B cell (primary cell): ENCODE results near the gene NTN1. TPM values are rescaled to one million over a fixed set of nuclear protein-coding genes. Genes with fewer than 3 reads are reported as not detected.

Experiments used
- ATAC-seq: fragments of 200-7000 bp; cut with Tn5 transposase; one replicate; pipeline ENCODE4 v1.10.0; 2021; ENCODE audit warnings: low read depth, mild to moderate bottlenecking, moderate number of reproducible peaks, moderate library complexity
- CTCF ChIA-PET: fragments of 350-600 bp; sonication (Branson Sonifier 250); formaldehyde crosslinking; loops from one replicate; lab custom pipeline; 2021; ENCODE audit warnings: antibody characterized with exemption, inconsistent platforms; lab: Charles Lee
- POLR2A ChIA-PET: fragments of 350-600 bp; sonication (Branson Sonifier 250); formaldehyde crosslinking; loops from one replicate; lab custom pipeline; 2021; ENCODE audit warnings: antibody characterized with exemption; lab: Charles Lee
- DNase-seq: peaks from one replicate; pipeline ENCODE4 v3.0.0; 2013
- H2AFZ ChIP-seq: 2 replicates; pipeline ENCODE4 v1.6.1; 2012; ENCODE audit warnings: mild to moderate bottlenecking, low read depth, low read length; ENCODE audit not compliant: insufficient read depth, poor library complexity, severe bottlenecking
- H3K27ac ChIP-seq, 2 donors: 1 replicate in 1 of 2; 2 replicates in 1 of 2; pipeline ENCODE4 v1.5.1; 2012 to 2013; ENCODE audit warnings: low read length in 2 of 2, mild to moderate bottlenecking in 2 of 2, moderate library complexity in 1 of 2
- H3K27me3 ChIP-seq, 4 experiments: fragments of 200-600 bp in 1 of 4; sonication (generic) in 1 of 4; replicated peaks in 1 of 4; 1 replicate in 2 of 4; 2 replicates in 2 of 4; pipeline versions ENCODE4 v1.6.1 to v1.7.0; 2013 to 2016; ENCODE audit warnings: low read length in 3 of 4, mild to moderate bottlenecking in 2 of 4, mixed read lengths in 1 of 4, moderate library complexity in 1 of 4; ENCODE audit not compliant: insufficient read depth in 4 of 4, control insufficient read depth in 3 of 4; ENCODE audit errors: control extremely low read depth in 1 of 4
- H3K36me3 ChIP-seq, 2 experiments: replicated peaks in 1 of 2; 1 replicate in 1 of 2; 2 replicates in 1 of 2; pipeline versions ENCODE4 v1.6.1 to v1.7.1; 2013; ENCODE audit warnings: low read length in 1 of 2; ENCODE audit not compliant: insufficient read depth in 2 of 2, control insufficient read depth in 1 of 2; ENCODE audit errors: control extremely low read depth in 1 of 2, extremely low read depth in 1 of 2
- H3K4me1 ChIP-seq, 2 donors: fragments of 200-600 bp in 1 of 2; sonication (generic) in 1 of 2; 1 replicate in 1 of 2; 2 replicates in 1 of 2; pipeline versions ENCODE4 v1.5.1 to v1.6.1; 2013 to 2017; ENCODE audit warnings: low read length in 2 of 2; ENCODE audit not compliant: control insufficient read depth in 2 of 2, insufficient read depth in 2 of 2
- H3K4me2 ChIP-seq: replicated peaks from 2 replicates; pipeline ENCODE3; 2012; ENCODE audit warnings: mild to moderate bottlenecking, low read depth, low read length; ENCODE audit not compliant: poor library complexity, severe bottlenecking
- H3K4me3 ChIP-seq, 5 experiments: fragments of 200-600 bp in 1 of 5; sonication (generic) in 1 of 5; 1 replicate in 3 of 5; 2 replicates in 2 of 5; pipeline versions ENCODE4 v1.5.1 to v1.7.0; 2011 to 2016; ENCODE audit warnings: low read length in 4 of 5, mild to moderate bottlenecking in 4 of 5, low read depth in 2 of 5, control low read depth in 1 of 5, moderate library complexity in 1 of 5; ENCODE audit not compliant: insufficient read depth in 1 of 5; ENCODE audit errors: control extremely low read depth in 1 of 5, extremely low read depth in 1 of 5
- H3K79me2 ChIP-seq: fragments of 200-600 bp; sonication (generic); one replicate; pipeline ENCODE4 v1.6.0; 2016; ENCODE audit warnings: low read length; ENCODE audit not compliant: control insufficient read depth, insufficient read depth
- H3K9ac ChIP-seq: fragments of 200-600 bp; sonication (generic); 2 replicates; pipeline ENCODE4 v1.6.1; 2017; ENCODE audit warnings: mild to moderate bottlenecking, low read length, moderate library complexity
- H3K9me3 ChIP-seq, 3 donors: one replicate each; pipeline versions ENCODE4 v1.6.1 to v1.7.1; 2013; ENCODE audit warnings: low read length in 2 of 3; ENCODE audit not compliant: control insufficient read depth in 2 of 3, insufficient read depth in 1 of 3; ENCODE audit errors: control extremely low read depth in 1 of 3
- H4K20me1 ChIP-seq: 2 replicates; pipeline ENCODE4 v1.6.0; 2012; ENCODE audit warnings: mild to moderate bottlenecking, low read length; ENCODE audit not compliant: insufficient read depth, control insufficient read depth, poor library complexity, severe bottlenecking
- H3K27ac Mint-ChIP-seq: one replicate; pipeline ENCODE4 v1.8.0; 2021; ENCODE audit warnings: mixed read lengths
- H3K27me3 Mint-ChIP-seq: one replicate; pipeline ENCODE4 v1.8.0; 2021; ENCODE audit warnings: mixed read lengths
- H3K4me1 Mint-ChIP-seq: one replicate; pipeline ENCODE4 v1.8.0; 2021; ENCODE audit warnings: mixed read lengths
- H3K4me3 Mint-ChIP-seq: one replicate; pipeline ENCODE4 v1.8.0; 2021; ENCODE audit warnings: mixed read lengths
- H3K9me3 Mint-ChIP-seq: one replicate; pipeline ENCODE4 v1.8.0; 2022; ENCODE audit warnings: mixed read lengths; ENCODE audit not compliant: insufficient read depth
- CTCF ChIP-seq: fragments of 200-600 bp; IDR thresholded peaks from one replicate; pipeline ENCODE4 v1.8.0; 2022; ENCODE audit warnings: antibody characterized with exemption, mild to moderate bottlenecking
- EZH2 ChIP-seq: IDR thresholded peaks from 2 replicates; pipeline ENCODE4 v1.6.1; 2012; ENCODE audit warnings: borderline replicate concordance, low read depth, mild to moderate bottlenecking, moderate library complexity, low read length; ENCODE audit not compliant: insufficient read depth, poor library complexity, severe bottlenecking
- WGBS: methylation state at CpG from one replicate; pipeline ENCODE4 v1.1.5; 2013; ENCODE audit warnings: missing lambda C conversion rate; ENCODE audit not compliant: insufficient coverage; 5-methylcytosine and 5-hydroxymethylcytosine counted together
- intact Hi-C: fragments of 100-400 bp; cut with micrococcal nuclease; formaldehyde crosslinking; loops from one replicate; pipeline ENCODE4 v1.10.0; 2022
- polyA plus RNA-seq: library from polyadenylated mRNA; depleted of rRNA; stranded (reverse); fragments of >200 nt; gene quantifications from 2 replicates; pipeline ENCODE4 v1.2.3, GENCODE V29; 2012
- total RNA-seq, 2 donors: library from RNA; stranded (reverse); fragments of 120-200 nt in 1 of 2; gene quantifications; 1 replicate in 1 of 2; 2 replicates in 1 of 2; pipeline versions ENCODE4 v1.2.3 to v1.2.4, GENCODE V29; 2013 to 2022

Gene NTN1
- total and polyA plus RNA-seq, 2 donors (not counting 1 experiment from before 2014, with no cell fraction given) = 0.10 to 0.25 TPM

GRCh38 chr17:9261081-9262012, 240.0 kb downstream of the NTN1 start:
- Histone ChIP-seq H3K9me3 (peaks cover 0 to 5% (median 0%) of the 10 kb centered on the region in 3 donors), H3K4me1 (peaks cover 11 to 12% of the 10 kb centered on the region in 2 donors), H3K4me3 (no peak overlapping the region), H3K4me2 (no peak overlapping the region), H2AFZ (no peak overlapping the region), H3K27ac (no peak overlapping the region), H3K9ac (no peak overlapping the region), H4K20me1 (no peaks in the 10 kb centered on the region), H3K27me3 (no peaks in the 10 kb centered on the region), H3K36me3 (peaks cover 0 to 5% of the 10 kb centered on the region in 2 experiments), H3K79me2 (peaks cover 3% of the 10 kb centered on the region)
- intact Hi-C loops = no loop called here
- Mint-ChIP-seq H3K4me3 (no peak overlapping the region), H3K27ac (no peak overlapping the region), H3K27me3 (no peaks in the 10 kb centered on the region), H3K9me3 (no peaks in the 10 kb centered on the region), H3K4me1 (peaks cover 16% of the 10 kb centered on the region)
- ATAC-seq (no peak), DNase-seq (no peak)
- POLR2A ChIA-PET = no interaction called here
- TF ChIP-seq CTCF = no peak
- TF ChIP-seq EZH2 = no peak
- CTCF ChIA-PET = no interaction called here
- WGBS = 95% methylated on average over 15 of the region's 24 CpGs
